ENCODE results near the gene NPC2.
"Not testable (repeated sequence)": the region's sequence is repeated elsewhere in the genome, so short reads cannot be mapped to it uniquely, and the experiment has no call there.

The NPC2 gene

GRCh38 chr14:74538411-74539391, 45.6 kb upstream of the NPC2 start:
- WGBS = 95% methylated on average over 9 of the region's 11 CpGs
- no peak overlapping the region for H3K23ac ChIP-seq (ENCODE audit: low read length in 2 of 2)

GRCh38 chr14:74536336-74536735, 43.2 kb upstream of the NPC2 start:
- H3K4me1 ChIP-seq (ENCODE audit: control insufficient read depth, insufficient read depth, low read depth, low read length); H3K23ac ChIP-seq (ENCODE audit: low read length in 2 of 2); H3K14ac ChIP-seq (ENCODE audit: low read length in 2 of 2); DNase-seq; H3K4me2 ChIP-seq (ENCODE audit: low read length, poor library complexity, severe bottlenecking); H4K91ac ChIP-seq (ENCODE audit: low read length); H2BK5ac ChIP-seq (ENCODE audit: low read depth, low read length, poor library complexity, severe bottlenecking); H2AFZ ChIP-seq (ENCODE audit: low read depth, low read length); H3K9me3 ChIP-seq (ENCODE audit: control insufficient read depth, low read length); H4K8ac ChIP-seq (ENCODE audit: low read length); H2BK120ac ChIP-seq (ENCODE audit: low read depth, low read length); H2BK15ac ChIP-seq (ENCODE audit: low read depth, poor library complexity, severe bottlenecking); H2BK12ac ChIP-seq (ENCODE audit: low read length in 2 of 2); H3K27ac ChIP-seq (ENCODE audit: low read length, poor library complexity, severe bottlenecking); H3K4me3 ChIP-seq (ENCODE audit: insufficient read depth in 1 of 2, low read depth in 1 of 2, low read length in 2 of 2); H2AK5ac ChIP-seq (ENCODE audit: low read length, severe bottlenecking); H3K27me3 ChIP-seq (ENCODE audit: control insufficient read depth in 1 of 2, insufficient read depth in 1 of 2, low read length in 2 of 2); H3K4ac ChIP-seq (ENCODE audit: low read depth in 1 of 2, low read length in 2 of 2); H3K9ac ChIP-seq (ENCODE audit: low read length); H3K18ac ChIP-seq (ENCODE audit: low read depth in 1 of 2, low read length in 2 of 2): not testable (repeated sequence)
- WGBS = 88% methylated on average over 2 of the region's 3 CpGs
- Histone ChIP-seq H3K79me1 (replicated peaks; ENCODE audit: low read length, poor library complexity, severe bottlenecking) (peaks cover 10% of the 10 kb centered on the region), H3K36me3 (ENCODE audit: control insufficient read depth in 1 of 2, insufficient read depth in 2 of 2, low read depth in 1 of 2, low read length in 2 of 2) (peaks cover 68 to 87% of the 10 kb centered on the region in 2 experiments)

More at GRCh38 chr14:74538411-74539391, 45.6 kb upstream of the NPC2 start:
- no peak overlapping the region for H3K4ac ChIP-seq (ENCODE audit: low read depth in 1 of 2, low read length in 2 of 2)
- H2AFZ ChIP-seq (ENCODE audit: low read depth, low read length) = no peak overlapping the region
- no peak overlapping the region for H3K4me3 ChIP-seq (ENCODE audit: insufficient read depth in 1 of 2, low read depth in 1 of 2, low read length in 2 of 2)
- H2BK5ac ChIP-seq (ENCODE audit: low read depth, low read length, poor library complexity, severe bottlenecking) = no peak overlapping the region
- H3K36me3 ChIP-seq (ENCODE audit: control insufficient read depth in 1 of 2, insufficient read depth in 2 of 2, low read depth in 1 of 2, low read length in 2 of 2) = peaks cover 58 to 84% of the 10 kb centered on the region in 2 experiments
- H3K9me3 ChIP-seq (ENCODE audit: control insufficient read depth, low read length) = no peaks in the 10 kb centered on the region
- H2BK15ac ChIP-seq (ENCODE audit: low read depth, poor library complexity, severe bottlenecking) = no peak overlapping the region
- no peak overlapping the region for H2BK120ac ChIP-seq (ENCODE audit: low read depth, low read length)
- H4K8ac ChIP-seq (ENCODE audit: low read length) = no peak overlapping the region
- no peak overlapping the region for H3K14ac ChIP-seq (ENCODE audit: low read length in 2 of 2)
- no peak overlapping the region for H2BK12ac ChIP-seq (ENCODE audit: low read length in 2 of 2)
- H3K27me3 ChIP-seq (ENCODE audit: control insufficient read depth in 1 of 2, insufficient read depth in 1 of 2, low read length in 2 of 2) = no peaks in the 10 kb centered on the region
- H3K79me1 ChIP-seq (replicated peaks; ENCODE audit: low read length, poor library complexity, severe bottlenecking) = peaks cover 19% of the 10 kb centered on the region
- DNase-seq = no peak
- H3K18ac ChIP-seq (ENCODE audit: low read depth in 1 of 2, low read length in 2 of 2) = no peak overlapping the region
- H3K9ac ChIP-seq (ENCODE audit: low read length) = no peak overlapping the region
- no peak overlapping the region for H3K4me2 ChIP-seq (ENCODE audit: low read length, poor library complexity, severe bottlenecking)
- H4K91ac ChIP-seq (ENCODE audit: low read length) = no peak overlapping the region
- no peak overlapping the region for H3K27ac ChIP-seq (ENCODE audit: low read length, poor library complexity, severe bottlenecking)
- peaks cover 4% of the 10 kb centered on the region for H3K4me1 ChIP-seq (ENCODE audit: control insufficient read depth, insufficient read depth, low read depth, low read length)
- H2AK5ac ChIP-seq (ENCODE audit: low read length, severe bottlenecking) = no peak overlapping the region

- Histone ChIP-seq H3K27me3 (ENCODE audit: control insufficient read depth in 1 of 2, insufficient read depth in 1 of 2, low read length in 2 of 2) (no peaks in the 10 kb centered on the region), H3K4me1 (ENCODE audit: control insufficient read depth, insufficient read depth, low read depth, low read length) (peaks cover 8% of the 10 kb centered on the region), H3K9me3 (ENCODE audit: control insufficient read depth, low read length) (no peaks in the 10 kb centered on the region), H4K8ac (ENCODE audit: low read length) (no peak overlapping the region), H2BK120ac (ENCODE audit: low read depth, low read length) (no peak overlapping the region), H2BK5ac (ENCODE audit: low read depth, low read length, poor library complexity, severe bottlenecking) (no peak overlapping the region), H4K91ac (ENCODE audit: low read length) (no peak overlapping the region), H3K23ac (ENCODE audit: low read length in 2 of 2) (no peak overlapping the region), H3K4me3 (ENCODE audit: insufficient read depth in 1 of 2, low read depth in 1 of 2, low read length in 2 of 2) (no peak overlapping the region), H3K18ac (ENCODE audit: low read depth in 1 of 2, low read length in 2 of 2) (no peak overlapping the region), H2BK15ac (ENCODE audit: low read depth, poor library complexity, severe bottlenecking) (no peak overlapping the region), H2BK12ac (ENCODE audit: low read length in 2 of 2) (no peak overlapping the region), H3K9ac (ENCODE audit: low read length) (no peak overlapping the region), H2AK5ac (ENCODE audit: low read length, severe bottlenecking) (no peak overlapping the region), H2AFZ (ENCODE audit: low read depth, low read length) (no peak overlapping the region), H3K79me1 (replicated peaks; ENCODE audit: low read length, poor library complexity, severe bottlenecking) (peaks cover 10% of the 10 kb centered on the region), H3K27ac (ENCODE audit: low read length, poor library complexity, severe bottlenecking) (no peak overlapping the region), H3K4me2 (ENCODE audit: low read length, poor library complexity, severe bottlenecking) (no peak overlapping the region), H3K14ac (ENCODE audit: low read length in 2 of 2) (no peak overlapping the region), H3K36me3 (ENCODE audit: control insufficient read depth in 1 of 2, insufficient read depth in 2 of 2, low read depth in 1 of 2, low read length in 2 of 2) (peaks cover 71 to 87% of the 10 kb centered on the region in 2 experiments), H3K4ac (ENCODE audit: low read depth in 1 of 2, low read length in 2 of 2) (no peak overlapping the region)
- DNase-seq = no peak
- 74% methylated on average over 9 of the region's 10 CpGs for WGBS
Measured at GRCh38 chr14:74535756-74536325, 42.7 kb upstream of the NPC2 start.

GRCh38 chr14:74533576-74533975, 40.5 kb upstream of the NPC2 start:
- Histone ChIP-seq H3K9me3 (ENCODE audit: control insufficient read depth, low read length) (no peaks in the 10 kb centered on the region), H3K79me1 (replicated peaks; ENCODE audit: low read length, poor library complexity, severe bottlenecking) (peaks cover 10% of the 10 kb centered on the region), H3K14ac (ENCODE audit: low read length in 2 of 2) (no peak overlapping the region), H2BK12ac (ENCODE audit: low read length in 2 of 2) (no peak overlapping the region), H2AFZ (ENCODE audit: low read depth, low read length) (no peak overlapping the region), H3K4me1 (ENCODE audit: control insufficient read depth, insufficient read depth, low read depth, low read length) (peaks cover 8% of the 10 kb centered on the region), H4K8ac (ENCODE audit: low read length) (no peak overlapping the region), H3K27ac (ENCODE audit: low read length, poor library complexity, severe bottlenecking) (no peak overlapping the region), H2BK120ac (ENCODE audit: low read depth, low read length) (no peak overlapping the region), H3K23ac (ENCODE audit: low read length in 2 of 2) (no peak overlapping the region), H3K4ac (ENCODE audit: low read depth in 1 of 2, low read length in 2 of 2) (no peak overlapping the region), H3K36me3 (ENCODE audit: control insufficient read depth in 1 of 2, insufficient read depth in 2 of 2, low read depth in 1 of 2, low read length in 2 of 2) (peaks cover 74 to 91% of the 10 kb centered on the region in 2 experiments), H2BK15ac (ENCODE audit: low read depth, poor library complexity, severe bottlenecking) (no peak overlapping the region), H2AK5ac (ENCODE audit: low read length, severe bottlenecking) (no peak overlapping the region), H3K4me2 (ENCODE audit: low read length, poor library complexity, severe bottlenecking) (no peak overlapping the region), H3K9ac (ENCODE audit: low read length) (no peak overlapping the region), H3K27me3 (ENCODE audit: control insufficient read depth in 1 of 2, insufficient read depth in 1 of 2, low read length in 2 of 2) (no peaks in the 10 kb centered on the region), H3K4me3 (ENCODE audit: insufficient read depth in 1 of 2, low read depth in 1 of 2, low read length in 2 of 2) (no peak overlapping the region), H2BK5ac (ENCODE audit: low read depth, low read length, poor library complexity, severe bottlenecking) (no peak overlapping the region), H3K18ac (ENCODE audit: low read depth in 1 of 2, low read length in 2 of 2) (no peak overlapping the region), H4K91ac (ENCODE audit: low read length) (no peak overlapping the region)
- DNase-seq = no peak
- WGBS = 90% methylated on average over 7 of the region's 7 CpGs

All from mesenchymal stem cell (in vitro differentiated cells and primary cell).